HepG2 (cell line): ENCODE results near the gene PET117. TPM values are rescaled to one million over a fixed set of nuclear protein-coding genes. Genes with fewer than 3 reads are reported as not detected.
"Not testable (repeated sequence)": the region's sequence is repeated elsewhere in the genome, so short reads cannot be mapped to it uniquely, and the experiment has no call there.

Experiments
- ATAC-seq: fragments of 200-7000 bp; cut with Tn5 transposase; 3 replicates; pipeline ENCODE4 v1.9.1; 2020; ENCODE audit warnings: mild to moderate bottlenecking, moderate library complexity
- BruUV-seq: library from RNA; stranded (reverse); fragments of 400-500 nt; replicated peaks from 2 replicates; lab custom pipeline; 2021; lab: Mats Ljungman, UMichigan
- CTCF ChIA-PET: fragments of 300-600 bp; formaldehyde crosslinking; extraction: SDS; loops from one replicate; lab custom pipeline; 2021; ENCODE audit warnings: low total read pairs, inconsistent platforms, low intra/inter-chr PET ratio; lab: Yijun Ruan, JAX
- POLR2A ChIA-PET: fragments of 350-600 bp; sonication (Branson Sonifier 250); formaldehyde crosslinking; loops from one replicate; lab custom pipeline; 2020; ENCODE audit warnings: antibody characterized with exemption, inconsistent platforms; lab: Yijun Ruan, JAX
- DNase-seq: peaks from one replicate; pipeline ENCODE4 v3.0.0-alpha.2; 2015; ENCODE audit warnings: low spot score
- FAIRE-seq: peaks from 3 replicates; lab custom pipeline; 2011; peaks lifted over from hg19 to GRCh38; lab: Jason Lieb, UNC
- H2AFZ ChIP-seq: one replicate; pipeline ENCODE4 v1.6.1; 2011; ENCODE audit warnings: low read length, inconsistent platforms
- H3K27ac ChIP-seq: fragments of 300-600 bp; 3 replicates; pipeline ENCODE4 v1.8.0; 2011; ENCODE audit warnings: mixed run types, mild to moderate bottlenecking, mixed read lengths, low read length, inconsistent platforms; ENCODE audit not compliant: insufficient read depth; ENCODE audit errors: extremely low read length
- H3K27me3 ChIP-seq, 2 experiments: fragments of 200-600 bp in 1 of 2; 2 replicates in 1 of 2; 3 replicates in 1 of 2; pipeline versions ENCODE4 v1.6.0 to v1.8.0; 2011; ENCODE audit warnings: low read length in 2 of 2, mild to moderate bottlenecking in 2 of 2, moderate library complexity in 2 of 2, inconsistent platforms in 1 of 2; ENCODE audit not compliant: insufficient read depth in 2 of 2, control insufficient read depth in 1 of 2
- H3K36me3 ChIP-seq, 2 experiments: fragments of 200-600 bp in 1 of 2; replicated peaks in 1 of 2; 2 replicates in 1 of 2; 3 replicates in 1 of 2; pipeline versions ENCODE4 v1.5.1 to v1.8.0; 2011; ENCODE audit warnings: low read length in 2 of 2, inconsistent platforms in 1 of 2; ENCODE audit not compliant: insufficient read depth in 2 of 2, control insufficient read depth in 1 of 2
- H3K4me1 ChIP-seq: 2 replicates; pipeline ENCODE4 v1.5.1; 2012; ENCODE audit warnings: low read length, inconsistent platforms; ENCODE audit not compliant: insufficient read depth
- H3K4me2 ChIP-seq: 2 replicates; pipeline ENCODE4 v1.6.0; 2011; ENCODE audit warnings: low read depth, low read length, inconsistent platforms
- H3K4me3 ChIP-seq, 3 experiments: fragments of 200-600 bp in 1 of 3; sonication (generic), shearing (Covaris generic) in 1 of 3; replicated peaks in 1 of 3; 2 replicates each; pipeline ENCODE4 v1.5.1; 2011 to 2016; ENCODE audit warnings: low read length in 3 of 3, inconsistent platforms in 2 of 3, low read depth in 2 of 3, mild to moderate bottlenecking in 2 of 3, control low read depth in 1 of 3, mixed read lengths in 1 of 3; ENCODE audit not compliant: insufficient read depth in 1 of 3
- H3K79me2 ChIP-seq: one replicate; pipeline ENCODE4 v1.6.1; 2011; ENCODE audit warnings: low read length, inconsistent platforms; ENCODE audit not compliant: insufficient read depth
- H3K9ac ChIP-seq: 2 replicates; pipeline ENCODE4 v1.6.0; 2011; ENCODE audit warnings: mild to moderate bottlenecking, low read depth, low read length, inconsistent platforms; ENCODE audit not compliant: insufficient read depth
- H3K9me3 ChIP-seq: 2 replicates; pipeline ENCODE4 v1.5.1; 2012; ENCODE audit warnings: mild to moderate bottlenecking, low read length
- H4K20me1 ChIP-seq: 2 replicates; pipeline ENCODE4 v1.6.0; 2011; ENCODE audit warnings: inconsistent platforms, mild to moderate bottlenecking, low read length, moderate library complexity; ENCODE audit not compliant: insufficient read depth
- ZNF44 ChIP-seq: sonication (generic); formaldehyde crosslinking; IDR thresholded peaks from 2 replicates; pipeline ENCODE4 v1.5.1; 2020; ENCODE audit warnings: mild to moderate bottlenecking, missing genetic modification reagents
- ZNF451 ChIP-seq: sonication (generic); formaldehyde crosslinking; IDR thresholded peaks from 2 replicates; pipeline ENCODE4 v1.5.0; 2020; ENCODE audit warnings: mild to moderate bottlenecking, missing genetic modification reagents
- ZNF761 ChIP-seq: sonication (generic); formaldehyde crosslinking; conservative IDR thresholded peaks from 2 replicates; pipeline ENCODE4 v1.4.0; 2020; ENCODE audit warnings: mild to moderate bottlenecking, missing genetic modification reagents
- ZNF776 ChIP-seq: sonication (generic); formaldehyde crosslinking; IDR thresholded peaks from 2 replicates; pipeline ENCODE4 v1.4.0; 2020; ENCODE audit warnings: mild to moderate bottlenecking, missing genetic modification reagents
- WGBS: methylation state at CpG from one replicate; pipeline ENCODE4 v1.1.6; 2017; ENCODE audit warnings: low lambda C conversion rate; 5-methylcytosine and 5-hydroxymethylcytosine counted together
- in situ Hi-C: cut with HindIII; loops from 2 replicates; pipeline ENCODE4 v1.10.0; 2017; ENCODE audit warnings: low pct_unique_long_range_greater_than_20kb; ENCODE audit not compliant: extremely low pct_ligation_motif_present
- intact Hi-C: fragments of 100-400 bp; cut with micrococcal nuclease; formaldehyde crosslinking; loops from one replicate; pipeline ENCODE4 v1.10.0; 2022; ENCODE audit not compliant: unreplicated experiment
- polyA plus RNA-seq, 8 experiments: library from polyadenylated mRNA; depleted of rRNA in 3 of 8; stranded (reverse) in 7 of 8; unstranded in 1 of 8; fragments of >200 nt; fragmentation: Illumina TruSeq in 4 of 8; extraction: Trizol in 4 of 8; gene quantifications; 2 replicates each; pipeline versions ENCODE4 v1.2.1 to v1.2.3, GENCODE V29; 2011 to 2016; ENCODE audit warnings: low read depth in 4 of 8, missing spikeins in 1 of 8, mixed read lengths in 1 of 8; ENCODE audit not compliant: insufficient read depth in 1 of 8
- total RNA-seq, 5 experiments: library from RNA; depleted of rRNA; stranded (reverse); fragments of >200 nt; fragmentation: Illumina TruSeq; extraction: Trizol; gene quantifications; 2 replicates each; pipeline ENCODE4 v1.2.3, GENCODE V29; 2016; ENCODE audit warnings: low read depth in 1 of 5
- TF ChIP-seq, protein P1 (sequence below): sonication (generic); formaldehyde crosslinking; conservative IDR thresholded peaks from 2 replicates; pipeline ENCODE4 v1.4.0; 2020; ENCODE audit warnings: missing genetic modification reagents

PET117 gene
- total and polyA plus RNA-seq, 2 of the 13 experiments (the other 11 are each of a cell fraction or from before 2014, with no cell fraction given) = 22.2 to 48.2 TPM

- Histone ChIP-seq H3K79me2 (no peaks in the 10 kb centered on the region), H3K9me3 (no peaks in the 10 kb centered on the region), H2AFZ (no peak overlapping the region), H3K4me3 (no peak overlapping the region), H3K27me3 (peaks cover 0 to 37% of the 10 kb centered on the region in 2 experiments; a peak in 3 of 5 replicates), H3K4me1 (no peaks in the 10 kb centered on the region), H3K9ac (no peak overlapping the region), H3K4me2 (no peak overlapping the region), H3K36me3 (no peaks in the 10 kb centered on the region), H4K20me1 (no peaks in the 10 kb centered on the region), H3K27ac (no peak overlapping the region)
- WGBS = 26% methylated on average over 5 of the region's 5 CpGs
- intact Hi-C loops = no loop called here
- FAIRE-seq = no peak
- ChIA-PET CTCF (no interaction called here), POLR2A (no interaction called here)
- no peak for ATAC-seq
- no TSS peak for BruUV-seq
- DNase-seq = no peak
- in situ Hi-C loops = no loop called here
- TF ChIP-seq ZNF451 (no peak), ZNF776 (no peak), ZNF761 (CRISPR knock-in tag) (no peak), ZNF44 (no peak)
- TF ChIP-seq, protein P1, sequence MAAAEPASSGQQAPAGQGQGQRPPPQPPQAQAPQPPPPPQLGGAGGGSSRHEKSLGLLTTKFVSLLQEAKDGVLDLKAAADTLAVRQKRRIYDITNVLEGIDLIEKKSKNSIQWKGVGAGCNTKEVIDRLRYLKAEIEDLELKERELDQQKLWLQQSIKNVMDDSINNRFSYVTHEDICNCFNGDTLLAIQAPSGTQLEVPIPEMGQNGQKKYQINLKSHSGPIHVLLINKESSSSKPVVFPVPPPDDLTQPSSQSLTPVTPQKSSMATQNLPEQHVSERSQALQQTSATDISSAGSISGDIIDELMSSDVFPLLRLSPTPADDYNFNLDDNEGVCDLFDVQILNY = no peak
These were observed 43.5 kb upstream of the PET117 start for GRCh38 chr20:18094191-18094590.

DNA sequence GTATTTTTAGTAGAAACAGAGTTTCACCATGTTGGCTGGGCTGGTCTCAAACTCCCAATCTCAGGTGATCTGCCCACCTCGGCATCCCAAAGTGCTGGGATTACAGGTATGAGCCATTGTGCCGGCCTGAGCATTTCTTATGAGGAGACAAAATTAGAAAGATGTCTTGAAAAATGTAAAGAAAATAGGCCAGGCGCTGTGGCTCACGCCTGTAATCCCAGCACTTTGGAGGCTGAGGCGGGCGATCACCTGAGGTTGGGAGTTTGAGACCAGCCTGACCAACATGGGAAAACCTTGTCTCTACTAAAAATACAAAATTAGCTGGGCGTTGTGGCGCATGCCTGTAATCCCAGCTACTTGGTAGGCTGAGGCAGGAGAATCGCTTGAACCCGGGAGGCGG lies 37.1 kb upstream of the PET117 start:
- WGBS = 77% methylated on average over 11 of the region's 11 CpGs
- in situ Hi-C loops, intact Hi-C loops: not testable (repeated sequence)

More for the DNA sequence above, 37.1 kb upstream of the PET117 start:
- H3K27me3 ChIP-seq, H3K4me3 ChIP-seq, H3K9me3 ChIP-seq, BruUV-seq, H4K20me1 ChIP-seq, ATAC-seq, H3K4me2 ChIP-seq, H3K4me1 ChIP-seq, H2AFZ ChIP-seq, H3K79me2 ChIP-seq, H3K27ac ChIP-seq, CTCF ChIA-PET, DNase-seq, FAIRE-seq, H3K9ac ChIP-seq, H3K36me3 ChIP-seq, POLR2A ChIA-PET: not testable (repeated sequence)
